AG04450 (cell line): ENCODE results near the gene POU6F2. TPM values are rescaled to one million over a fixed set of nuclear protein-coding genes. Genes with fewer than 3 reads are reported as not detected.

Source experiments
- CTCF ChIA-PET: fragments of 300-600, 350-600 bp; formaldehyde crosslinking; extraction: SDS; loops from one replicate; lab custom pipeline; 2022; ENCODE audit warnings: antibody characterized with exemption, inconsistent platforms; lab: Charles Lee
- POLR2A ChIA-PET: fragments of 350-600 bp; formaldehyde crosslinking; extraction: SDS; loops from one replicate; lab custom pipeline; 2021; ENCODE audit warnings: antibody characterized with exemption, inconsistent platforms; lab: Yijun Ruan, JAX
- DNase-seq: peaks from one replicate; pipeline ENCODE4 v3.0.0-alpha.2; 2011; ENCODE audit warnings: low read depth, low spot score
- H3K27ac ChIP-seq: one replicate; pipeline ENCODE4 v1.5.1; 2012; ENCODE audit warnings: low read depth, low read length, control low read depth
- H3K27me3 ChIP-seq: one replicate; pipeline ENCODE4 v1.6.0; 2012; ENCODE audit warnings: low read length; ENCODE audit not compliant: control insufficient read depth, insufficient read depth
- H3K4me3 ChIP-seq: 2 replicates; pipeline ENCODE4 v1.5.1; 2011; ENCODE audit warnings: mild to moderate bottlenecking, low read depth, low read length, control low read depth
- H3K9me3 ChIP-seq: 2 replicates; pipeline ENCODE4 v1.5.1; 2012; ENCODE audit warnings: low read length; ENCODE audit not compliant: control insufficient read depth, insufficient read depth
- CTCF ChIP-seq: IDR thresholded peaks from 2 replicates; pipeline ENCODE4 v1.5.1; 2011; ENCODE audit warnings: low read depth, low read length, control low read depth, inconsistent platforms
- polyA plus RNA-seq: library from polyadenylated mRNA; depleted of rRNA; stranded (reverse); fragments of >200 nt; gene quantifications from 2 replicates; pipeline ENCODE4 v1.2.3, GENCODE V29; 2011

Gene POU6F2
- polyA plus RNA-seq, 1 experiment: not detected

- H3K9me3 ChIP-seq: no peaks in the 10 kb centered on the region
- H3K4me3 ChIP-seq: no peak overlapping the region
- CTCF ChIA-PET: no interaction called here
- POLR2A ChIA-PET: no interaction called here
- TF ChIP-seq CTCF: no peak
- no peak for DNase-seq
- H3K27ac ChIP-seq: no peak overlapping the region
- no peaks in the 10 kb centered on the region for H3K27me3 ChIP-seq
Measured at GRCh38 chr7:39125846-39126245, 148.1 kb downstream of the POU6F2 start.

- CTCF ChIA-PET: no interaction called here
- H3K9me3 ChIP-seq: no peaks in the 10 kb centered on the region
- H3K27me3 ChIP-seq: peaks cover 2% of the 10 kb centered on the region
- DNase-seq: no peak
- POLR2A ChIA-PET: no interaction called here
- no peak overlapping the region for H3K27ac ChIP-seq
- H3K4me3 ChIP-seq: no peak overlapping the region
- TF ChIP-seq CTCF: no peak
Measured at GRCh38 chr7:39127058-39127457, 149.3 kb downstream of the POU6F2 start.

GRCh38 chr7:39128287-39128843 is 150.7 kb downstream of the POU6F2 start:
- DNase-seq: no peak
- CTCF ChIA-PET: interaction anchor here (1.0 kb wide), 1 partner anchor 10 kb away, joined by 6 read pairs; no protein-coding TSS in a partner anchor
- Histone ChIP-seq H3K4me3 (no peak overlapping the region), H3K27ac (no peak overlapping the region), H3K27me3 (peaks cover 2% of the 10 kb centered on the region), H3K9me3 (no peaks in the 10 kb centered on the region)
- POLR2A ChIA-PET: no interaction called here
- TF ChIP-seq CTCF: no peak

- TF ChIP-seq CTCF: no peak
- Histone ChIP-seq H3K4me3 (no peak overlapping the region), H3K27ac (no peak overlapping the region), H3K27me3 (peaks cover 2% of the 10 kb centered on the region), H3K9me3 (no peaks in the 10 kb centered on the region)
- ChIA-PET CTCF (no interaction called here), POLR2A (no interaction called here)
- no peak for DNase-seq
Measured at GRCh38 chr7:39130274-39130673, 152.6 kb downstream of the POU6F2 start.

- CTCF ChIA-PET: no interaction called here
- no peak for TF ChIP-seq CTCF
- H3K4me3 ChIP-seq: no peak overlapping the region
- H3K27me3 ChIP-seq: peaks cover 2% of the 10 kb centered on the region
- no peak for DNase-seq
- H3K9me3 ChIP-seq: no peaks in the 10 kb centered on the region
- POLR2A ChIA-PET: no interaction called here
- H3K27ac ChIP-seq: no peak overlapping the region
Measured at GRCh38 chr7:39130857-39131526, 153.3 kb downstream of the POU6F2 start.
